GM23338 (cell line): Measurements from ENCODE around the gene LHX4. TPM values are rescaled to one million over a fixed set of nuclear protein-coding genes. Genes with fewer than 3 reads are reported as not detected.

Experiments
- ATAC-seq: fragments of 200-7000 bp; cut with Tn5 transposase; 3 replicates; pipeline ENCODE4 v1.9.1; 2020
- DNase-seq: peaks from one replicate; pipeline ENCODE4 v3.0.0-alpha.2; 2015; ENCODE audit warnings: low spot score
- H2AFZ ChIP-seq: fragments of 200-600 bp; sonication (generic); 2 replicates; pipeline ENCODE4 v1.8.0; 2016; ENCODE audit warnings: antibody characterized with exemption, mild to moderate bottlenecking, moderate library complexity
- H3F3A ChIP-seq: fragments of 200-600 bp; sonication (generic); replicated peaks from 2 replicates; pipeline ENCODE4 v1.8.0; 2017; ENCODE audit warnings: antibody characterized with exemption, mixed run types, low read depth
- H3K27ac ChIP-seq: fragments of 200-600 bp; sonication (generic); 2 replicates; pipeline ENCODE4 v1.6.1; 2016; ENCODE audit warnings: low read depth
- H3K27me3 ChIP-seq: fragments of 200-600 bp; sonication (generic); 2 replicates; pipeline ENCODE4 v1.8.0; 2016; ENCODE audit warnings: mild to moderate bottlenecking, mixed run types, moderate library complexity; ENCODE audit not compliant: insufficient read depth
- H3K36me3 ChIP-seq: fragments of 200-600 bp; sonication (generic); 2 replicates; pipeline ENCODE4 v1.8.0; 2016; ENCODE audit warnings: mild to moderate bottlenecking; ENCODE audit not compliant: insufficient read depth
- H3K4me1 ChIP-seq: fragments of 200-600 bp; sonication (generic); 2 replicates; pipeline ENCODE4 v1.8.0; 2016; ENCODE audit warnings: mild to moderate bottlenecking, moderate library complexity; ENCODE audit not compliant: insufficient read depth
- H3K4me2 ChIP-seq: fragments of 200-600 bp; sonication (generic); 2 replicates; pipeline ENCODE4 v1.7.1; 2017; ENCODE audit warnings: mixed run types
- H3K4me3 ChIP-seq: fragments of 200-600 bp; sonication (generic); 2 replicates; pipeline ENCODE4 v1.6.1; 2016; ENCODE audit warnings: mixed run types
- H3K79me2 ChIP-seq: fragments of 200-600 bp; sonication (generic); replicated peaks from 2 replicates; pipeline ENCODE4 v1.8.0; 2017; ENCODE audit warnings: mild to moderate bottlenecking; ENCODE audit not compliant: insufficient read depth
- H3K9me2 ChIP-seq: fragments of 200-600 bp; sonication (generic); 2 replicates; pipeline ENCODE4 v1.8.0; 2017; ENCODE audit not compliant: insufficient read depth
- H4K20me1 ChIP-seq: fragments of 200-600 bp; sonication (generic); replicated peaks from 2 replicates; pipeline ENCODE4 v1.8.0; 2017; ENCODE audit warnings: mild to moderate bottlenecking; ENCODE audit not compliant: insufficient read depth
- H3K27ac Mint-ChIP-seq: 2 replicates; pipeline ENCODE4 v1.8.0; 2020; ENCODE audit warnings: inconsistent platforms, mild to moderate bottlenecking, moderate library complexity, mixed read lengths
- H3K27me3 Mint-ChIP-seq: 3 replicates; pipeline ENCODE4 v1.8.0; 2022; ENCODE audit warnings: low read depth, mild to moderate bottlenecking, moderate library complexity, mixed read lengths, inconsistent platforms; ENCODE audit not compliant: insufficient read depth, poor library complexity
- H3K36me3 Mint-ChIP-seq: 3 replicates; pipeline ENCODE4 v1.8.0; 2021; ENCODE audit warnings: low read depth, mild to moderate bottlenecking, inconsistent platforms, moderate library complexity, mixed read lengths
- H3K4me1 Mint-ChIP-seq: 3 replicates; pipeline ENCODE4 v1.8.0; 2020; ENCODE audit warnings: mild to moderate bottlenecking, inconsistent platforms, mixed read lengths
- H3K4me3 Mint-ChIP-seq: 3 replicates; pipeline ENCODE4 v1.8.0; 2021; ENCODE audit warnings: moderate library complexity, mild to moderate bottlenecking, inconsistent platforms, mixed read lengths
- H3K9me3 Mint-ChIP-seq: 3 replicates; pipeline ENCODE4 v1.8.0; 2020; ENCODE audit warnings: moderate library complexity, mild to moderate bottlenecking, inconsistent platforms, mixed read lengths
- CREB1 ChIP-seq: fragments of 250-450 bp; sonication (Bioruptor Pico); IDR thresholded peaks from 2 replicates; pipeline ENCODE4 v1.5.0; 2020; ENCODE audit warnings: low read depth, mild to moderate bottlenecking, moderate library complexity
- CTCF ChIP-seq, 2 experiments: fragments of 200-600 bp in 1 of 2; sonication (generic) in 1 of 2; conservative IDR thresholded peaks; 2 replicates each; pipeline versions ENCODE4 v1.5.1 to v1.6.1; 2016 to 2017; ENCODE audit warnings: antibody characterized with exemption in 2 of 2, low read depth in 2 of 2, mild to moderate bottlenecking in 2 of 2, moderate library complexity in 1 of 2
- ETS1 ChIP-seq: IDR thresholded peaks from 2 replicates; pipeline ENCODE4 v1.6.1; 2016; ENCODE audit warnings: antibody characterized with exemption
- EZH2 ChIP-seq: fragments of 200-600 bp; sonication (generic); IDR thresholded peaks from one replicate; pipeline ENCODE4 v1.8.0; 2017; ENCODE audit warnings: antibody characterized with exemption, mild to moderate bottlenecking, low read depth; ENCODE audit not compliant: unreplicated experiment
- JUNB ChIP-seq: IDR thresholded peaks from one replicate; pipeline ENCODE4 v1.6.1; 2016; ENCODE audit warnings: antibody characterized with exemption; ENCODE audit not compliant: unreplicated experiment
- NANOG ChIP-seq: IDR thresholded peaks from 2 replicates; pipeline ENCODE4 v1.6.1; 2016; ENCODE audit warnings: antibody characterized with exemption, borderline replicate concordance
- ZNF331 ChIP-seq: fragments of 250-450 bp; sonication (Bioruptor Pico); IDR thresholded peaks from 2 replicates; pipeline ENCODE4 v1.5.0; 2020; ENCODE audit warnings: low read depth, mild to moderate bottlenecking, moderate library complexity
- ZNF462 ChIP-seq: fragments of 250-450 bp; sonication (Bioruptor Pico); IDR thresholded peaks from 2 replicates; pipeline ENCODE4 v1.5.0; 2020; ENCODE audit warnings: mild to moderate bottlenecking, moderate library complexity
- polyA plus RNA-seq: library from polyadenylated mRNA; unstranded; fragments of >200 nt; fragmentation: Nextera tagmentation; extraction: Ambion mirVana; gene quantifications from 2 replicates; pipeline ENCODE4 v1.2.1, GENCODE V29; 2016
- total RNA-seq: library from RNA; depleted of rRNA; stranded (reverse); fragments of >200 nt; shearing (Covaris generic); gene quantifications from 2 replicates; pipeline ENCODE4 v1.2.3, GENCODE V29; 2014

Gene LHX4
- total and polyA plus RNA-seq, 2 experiments from 2014 or later, result 1.4 to 2.5 TPM

- Histone ChIP-seq H3K36me3 (peaks cover 1% of the 10 kb centered on the region), H3F3A (no peaks in the 10 kb centered on the region), H3K27me3 (no peaks in the 10 kb centered on the region), H3K27ac (no peak overlapping the region), H3K4me1 (peaks cover 17% of the 10 kb centered on the region), H3K4me2 (no peak overlapping the region), H3K4me3 (no peak overlapping the region), H3K79me2 (no peaks in the 10 kb centered on the region), H3K9me2 (no peaks in the 10 kb centered on the region), H4K20me1 (no peaks in the 10 kb centered on the region), H2AFZ (no peak overlapping the region)
- 0 out of 3 replicates have a peak, but pooled peaks cover 2% of the 10 kb centered on the region for H3K9me3 Mint-ChIP-seq
- H3K27me3 Mint-ChIP-seq, result peaks cover 9% of the 10 kb centered on the region
- peaks cover 28% of the 10 kb centered on the region for H3K4me1 Mint-ChIP-seq
- H3K36me3 Mint-ChIP-seq, result peaks cover 20% of the 10 kb centered on the region; the same call in 2 of the 3 replicates
- H3K4me3 Mint-ChIP-seq, result no peak overlapping the region
- DNase-seq (no peak), ATAC-seq (no peak)
- H3K27ac Mint-ChIP-seq, result no peak overlapping the region
- no peak for TF ChIP-seq ZNF331 (CRISPR knock-in tag)
- no peak for TF ChIP-seq JUNB
- no peak for TF ChIP-seq NANOG
- TF ChIP-seq ZNF462, result no peak
- no peak for TF ChIP-seq ETS1
- no peak for TF ChIP-seq CREB1 (CRISPR knock-in tag)
- no peak for TF ChIP-seq CTCF (conservative IDR thresholded peaks at IDR 0.05; ENCODE audit: low read depth in 2 of 2)
- no peak for TF ChIP-seq EZH2
Measured at GRCh38 chr1:180281490-180281889, 51.4 kb downstream of the LHX4 start.
